NCI-H2107 (cell line): ENCODE results near the gene UBE2J2.

Experiments used
- DNase-seq: peaks from one replicate; lab custom pipeline; 2025; lab: John Stamatoyannopoulos, UW

UBE2J2 gene

GRCh38 chr1:1309251-1310108, 35.8 kb upstream of the UBE2J2 start:
- no peak for DNase-seq

- DNase-seq: no peak
These were observed 35.1 kb upstream of the UBE2J2 start for GRCh38 chr1:1308756-1309250.

- no peak for DNase-seq
These were observed 34.5 kb upstream of the UBE2J2 start, which contains the start of the genes ACAP3 and PUSL1 for GRCh38 chr1:1307923-1308755. ACAP3 (minus strand) TSS chr1:1307930; CDS start chr1:1307815, 115 bp downstream. PUSL1 (plus strand) TSS chr1:1308597; CDS start chr1:1308644, 47 bp downstream.

- DNase-seq: no peak
These were observed 33.7 kb upstream of the UBE2J2 start for GRCh38 chr1:1307261-1307922.

- DNase-seq: no peak
These were observed 33.1 kb upstream of the UBE2J2 start for GRCh38 chr1:1306661-1307260.

- no peak for DNase-seq
These were observed 32.5 kb upstream of the UBE2J2 start for GRCh38 chr1:1306070-1306660.

GRCh38 chr1:1305300-1306069, 31.8 kb upstream of the UBE2J2 start:
- DNase-seq: no peak

- peak; percentile 40 for DNase-seq
These were observed 31.0 kb upstream of the UBE2J2 start for GRCh38 chr1:1304331-1305299.

- DNase-seq: no peak
These were observed 30.1 kb upstream of the UBE2J2 start for GRCh38 chr1:1303736-1304135.

- no peak for DNase-seq
These were observed 29.4 kb upstream of the UBE2J2 start for GRCh38 chr1:1302951-1303509.

- DNase-seq: no peak
These were observed 28.4 kb upstream of the UBE2J2 start for GRCh38 chr1:1302006-1302430.

GRCh38 chr1:1300352-1300739, 26.7 kb upstream of the UBE2J2 start:
- no peak for DNase-seq

- DNase-seq: no peak
These were observed 26.2 kb upstream of the UBE2J2 start for GRCh38 chr1:1299686-1300351.

- DNase-seq: no peak
These were observed 25.4 kb upstream of the UBE2J2 start for GRCh38 chr1:1298861-1299685.

- no peak for DNase-seq
These were observed 24.3 kb upstream of the UBE2J2 start for GRCh38 chr1:1297802-1298424.

GRCh38 chr1:1296070-1297061, 22.7 kb upstream of the UBE2J2 start:
- DNase-seq: no peak
